Urinary bladder (tissue), 4 donors: ENCODE results near the gene HYOU1. TPM values are rescaled to one million over a fixed set of nuclear protein-coding genes. Genes with fewer than 3 reads are reported as not detected.
"Not testable (repeated sequence)": the region's sequence is repeated elsewhere in the genome, so short reads cannot be mapped to it uniquely, and the experiment has no call there.

ENCODE experiments used
- DNase-seq: peaks from one replicate; pipeline ENCODE4 v3.0.0-alpha.2; 2015; ENCODE audit errors: extremely low spot score
- H3K27ac ChIP-seq: one replicate; pipeline ENCODE4 v1.5.1; 2013; ENCODE audit warnings: low read depth, mild to moderate bottlenecking, moderate library complexity
- H3K36me3 ChIP-seq: one replicate; pipeline ENCODE4 v1.6.1; 2013; ENCODE audit warnings: mild to moderate bottlenecking, moderate library complexity; ENCODE audit not compliant: insufficient read depth
- H3K4me1 ChIP-seq: one replicate; pipeline ENCODE4 v1.6.1; 2013; ENCODE audit warnings: mild to moderate bottlenecking, moderate library complexity; ENCODE audit not compliant: insufficient read depth
- H3K4me3 ChIP-seq: one replicate; pipeline ENCODE4 v1.5.1; 2013; ENCODE audit warnings: low read depth, low read length
- WGBS: extraction: QIAGEN DNeasy Blood & Tissue Kit; methylation state at CpG from one replicate; pipeline ENCODE4 v1.1.7; 2013; 5-methylcytosine and 5-hydroxymethylcytosine counted together
- polyA plus RNA-seq: library from polyadenylated mRNA; stranded (reverse); fragments of 200-250 nt; gene quantifications from one replicate; pipeline ENCODE4 v1.2.3, GENCODE V29; 2013
- total RNA-seq: library from RNA; depleted of rRNA; stranded (reverse); fragments of >200 nt; gene quantifications from one replicate; pipeline ENCODE4 v1.2.3, GENCODE V29; 2014
- donor health status: healthy with polysubstance abuse.
- donor health status: healthy.

Gene HYOU1
- 32.4 TPM for total RNA-seq
- 43.8 TPM for polyA plus RNA-seq

DNA sequence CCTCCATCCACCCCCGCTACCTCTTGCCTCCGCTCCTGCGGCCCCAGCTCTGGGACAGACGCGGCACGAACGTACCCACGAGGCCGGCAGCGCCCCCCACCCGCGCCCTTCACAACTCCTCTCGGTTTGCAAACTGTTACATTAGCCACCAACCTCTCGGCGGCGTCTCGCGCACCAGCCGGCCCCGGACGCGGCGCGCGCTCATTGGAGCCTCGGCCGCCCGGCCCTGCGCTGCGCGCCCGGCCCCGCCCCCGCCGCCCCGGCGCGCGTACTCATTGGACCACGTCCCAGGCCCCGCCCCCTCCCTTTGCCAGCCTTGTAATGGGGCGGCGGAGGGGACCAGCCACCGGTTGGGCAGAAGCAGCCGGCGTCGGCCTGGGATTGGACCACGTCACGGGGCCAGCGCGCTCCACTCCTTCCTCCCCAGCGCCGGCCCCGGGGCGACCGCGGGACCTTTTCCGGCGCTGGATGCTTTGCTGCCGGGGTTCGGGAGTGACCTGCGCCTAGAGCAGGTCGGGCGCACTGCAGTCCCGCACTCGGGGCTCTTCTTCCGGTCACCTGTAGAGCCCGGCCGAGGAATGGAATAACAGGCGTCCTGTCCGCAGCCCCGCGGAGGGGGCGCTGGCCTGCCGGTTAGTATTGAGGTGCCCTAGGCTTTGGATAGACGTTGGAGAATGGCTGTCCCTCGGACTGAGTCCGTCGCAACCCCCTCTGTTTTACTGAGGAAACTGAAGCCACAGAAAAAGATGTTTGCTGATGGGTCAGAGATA is at the start of gene HYOU1:
Gene HYOU1, minus strand, starts transcription at position 206 of the 770 bp plus-strand sequence. CDS start 1,045 bp downstream, outside the sequence.
- WGBS = under 1% methylated on average over 79 of the region's 79 CpGs
- DNase-seq = peak; percentile 91
- Histone ChIP-seq H3K4me3 (peak within 1 kb of the TSS; percentile 92), H3K27ac (peak within 1 kb of the TSS; percentile 84), H3K36me3 (no peaks in the 10 kb centered on the region), H3K4me1 (peaks cover 2% of the 10 kb centered on the region)

DNA sequence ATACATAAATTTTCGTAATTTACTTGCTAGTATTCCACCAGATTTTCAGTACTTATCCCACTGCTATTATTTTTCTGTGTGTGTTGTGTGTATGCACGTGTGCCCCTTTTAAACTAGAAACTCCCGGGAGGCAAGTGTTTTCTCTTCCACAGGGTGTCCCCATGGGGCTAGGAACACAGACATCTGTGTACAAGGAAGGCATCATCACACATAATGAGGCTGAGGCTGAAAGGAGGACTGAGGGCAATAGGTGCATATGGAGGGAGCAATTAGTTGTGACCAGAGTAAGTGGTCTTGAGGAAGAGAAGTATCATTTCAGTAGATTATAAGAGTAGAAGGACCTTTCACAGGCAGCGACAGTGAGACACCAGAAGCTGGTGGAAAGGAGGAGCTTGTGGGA is 46.8 kb upstream of the HYOU1 start:
- Histone ChIP-seq H3K36me3 (no peaks in the 10 kb centered on the region), H3K4me1 (peaks cover 1% of the 10 kb centered on the region), H3K4me3 (no peak overlapping the region), H3K27ac (no peak overlapping the region)
- 47% methylated on average over 4 of the region's 4 CpGs for WGBS
- no peak for DNase-seq

DNA sequence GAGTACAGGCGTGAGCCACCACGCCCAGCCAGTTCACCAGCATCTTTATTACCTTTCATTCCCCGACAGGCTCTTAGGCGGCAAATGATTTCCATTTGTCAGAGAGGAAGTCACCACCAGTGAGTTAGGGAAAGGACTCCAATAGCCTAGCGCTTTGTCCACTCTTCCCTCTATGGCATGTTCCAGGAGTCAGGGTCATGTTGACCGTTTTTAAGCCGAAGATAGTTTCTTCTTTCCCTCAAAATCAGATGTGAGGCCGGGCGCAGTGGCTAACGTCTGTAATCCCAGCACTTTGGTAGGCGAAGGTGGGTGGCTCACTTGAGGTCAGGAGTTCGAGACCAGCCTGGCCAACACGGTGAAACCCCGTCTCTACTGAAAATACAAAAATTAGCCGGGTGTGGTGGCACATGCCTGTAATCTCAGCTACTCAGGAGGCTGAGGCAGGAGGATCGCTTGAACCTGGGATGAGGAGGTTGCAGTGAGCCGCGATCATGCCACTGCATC is 46.2 kb upstream of the HYOU1 start:
- WGBS = 83% methylated on average over 18 of the region's 18 CpGs
- H3K36me3 ChIP-seq, H3K4me1 ChIP-seq, DNase-seq, H3K4me3 ChIP-seq: not testable (repeated sequence)
- peak overlapping the region; percentile 44 for H3K27ac ChIP-seq

DNA sequence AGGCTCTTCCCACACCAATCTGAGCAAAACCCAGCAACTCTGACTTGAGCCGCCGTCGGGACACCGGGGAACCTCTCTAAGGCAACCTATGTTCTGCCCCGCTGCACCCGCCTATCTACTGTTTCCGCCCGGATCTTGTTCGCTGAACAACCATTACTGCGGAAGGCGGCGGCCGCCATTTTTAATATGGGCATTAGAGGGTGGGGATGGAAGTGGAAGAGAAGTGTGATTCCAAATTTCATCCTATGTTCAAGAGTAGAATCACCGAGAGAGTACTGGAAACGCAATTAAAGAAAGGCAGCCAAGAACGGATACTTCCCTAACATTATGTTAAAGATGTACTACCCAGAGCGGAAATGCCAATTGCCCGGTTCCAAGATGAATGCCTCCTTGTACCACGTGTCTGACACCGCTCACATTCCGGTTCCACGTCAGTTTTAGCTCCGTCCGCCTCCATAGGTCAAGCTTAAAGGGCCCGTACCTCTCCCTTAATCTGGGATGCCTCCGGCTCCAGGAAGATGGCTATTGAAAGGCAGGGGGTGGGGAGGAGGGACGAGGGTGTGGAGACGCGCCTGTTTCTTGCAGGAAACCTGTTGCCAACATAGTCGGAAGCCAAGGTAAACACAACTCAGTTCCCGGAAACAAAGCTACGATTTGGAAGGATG is 44.9 kb upstream of the HYOU1 start, which contains the start of gene DPAGT1:
Gene DPAGT1, minus strand, starts transcription at position 95 of the 665 bp plus-strand sequence. CDS start 198 bp downstream, outside the sequence.
- Histone ChIP-seq H3K27ac (peak within 1 kb of the TSS; percentile 87), H3K4me1 (no peaks in the 10 kb centered on the region), H3K36me3 (no peaks in the 10 kb centered on the region), H3K4me3 (peak within 1 kb of the TSS; percentile 76)
- DNase-seq = peak; percentile 94
- WGBS = under 1% methylated on average over 32 of the region's 32 CpGs

- 1% methylated on average over 29 of the region's 29 CpGs for WGBS
- no peaks in the 10 kb centered on the region for H3K36me3 ChIP-seq
- H3K27ac ChIP-seq = peak overlapping the region; percentile 87
- no peak for DNase-seq
- H3K4me1 ChIP-seq = no peaks in the 10 kb centered on the region
- peak overlapping the region; percentile 76 for H3K4me3 ChIP-seq
These were observed 44.2 kb upstream of the HYOU1 start for GRCh38 chr11:119100994-119101758.

DNA sequence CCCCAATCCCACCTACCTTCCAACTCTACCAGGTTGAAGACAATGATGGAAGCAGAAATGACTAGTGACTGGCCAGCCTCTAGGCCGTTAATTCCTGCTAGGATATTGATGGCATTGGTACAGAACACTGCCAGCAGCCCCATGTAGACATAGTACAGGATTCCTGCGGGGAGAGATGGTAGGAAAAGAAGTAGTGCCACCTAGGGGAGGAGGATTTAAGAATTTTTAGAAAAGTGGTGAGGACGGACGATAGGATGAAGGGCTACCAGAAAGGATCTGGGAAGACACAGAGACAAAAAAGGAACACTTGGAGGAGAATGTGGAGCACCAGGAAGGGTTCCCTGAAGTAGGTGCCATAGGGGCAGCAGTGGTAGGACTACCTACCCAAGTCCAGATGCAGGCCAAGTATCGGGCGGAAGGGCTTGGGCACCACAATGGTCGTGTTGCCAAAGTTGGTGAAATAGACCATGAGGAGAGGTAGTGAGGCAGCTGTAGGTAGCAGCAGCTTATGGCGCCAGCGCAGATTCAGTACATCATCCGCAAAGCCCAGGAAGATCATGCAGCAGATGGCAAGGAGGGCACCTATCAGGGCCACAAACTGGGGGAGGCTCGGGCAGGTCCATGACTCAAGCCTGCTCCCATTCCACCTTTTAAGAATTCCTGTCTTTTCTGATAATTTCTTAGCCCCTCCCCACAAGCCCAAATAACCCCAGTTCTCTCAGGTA is 43.4 kb upstream of the HYOU1 start:
- DNase-seq = no peak
- Histone ChIP-seq H3K36me3 (no peaks in the 10 kb centered on the region), H3K4me1 (no peaks in the 10 kb centered on the region), H3K4me3 (peak overlapping the region; percentile 76), H3K27ac (no peak overlapping the region)
- 43% methylated on average over 11 of the region's 11 CpGs for WGBS

DNA sequence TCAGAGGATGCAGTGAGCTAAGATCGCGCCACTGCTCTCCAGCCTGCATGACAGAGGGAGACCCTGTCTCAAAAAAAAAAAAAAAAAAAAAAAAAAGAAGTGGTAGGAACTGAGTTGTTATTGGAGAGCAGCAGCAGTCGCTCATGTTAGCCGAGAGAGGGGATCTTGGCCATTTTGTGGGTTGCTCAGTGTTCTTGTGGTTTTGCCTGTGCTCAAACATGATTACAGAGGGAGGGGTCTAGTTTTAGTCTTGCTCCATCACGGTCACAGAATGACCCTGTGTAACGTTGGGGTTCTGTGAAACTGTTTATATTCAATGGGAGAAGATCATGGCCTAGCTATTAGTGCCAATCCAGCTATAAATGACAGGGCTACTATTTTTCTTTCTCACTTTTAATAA is 42.7 kb upstream of the HYOU1 start:
- H3K36me3 ChIP-seq = no peaks in the 10 kb centered on the region

GRCh38 chr11:119095066-119095880 is 38.3 kb upstream of the HYOU1 start:
- H3K4me1 ChIP-seq = peaks cover 4% of the 10 kb centered on the region
- H3K36me3 ChIP-seq = no peaks in the 10 kb centered on the region
- under 1% methylated on average over 79 of the region's 79 CpGs for WGBS
- H3K4me3 ChIP-seq = peak overlapping the region; percentile 77
- DNase-seq = peak; percentile 99
- peak overlapping the region; percentile 91 for H3K27ac ChIP-seq

More for the DNA sequence above, 42.7 kb upstream of the HYOU1 start:
- WGBS = 74% methylated on average over 6 of the region's 6 CpGs
- DNase-seq = no peak
- Histone ChIP-seq H3K27ac (no peak overlapping the region), H3K4me3 (no peak overlapping the region), H3K4me1 (no peaks in the 10 kb centered on the region)

- WGBS = under 1% methylated on average over 19 of the region's 19 CpGs
- Histone ChIP-seq H3K27ac (peak overlapping the region; percentile 91), H3K36me3 (no peaks in the 10 kb centered on the region), H3K4me3 (peak overlapping the region; percentile 77), H3K4me1 (peaks cover 4% of the 10 kb centered on the region)
- DNase-seq = no peak
These were observed 37.7 kb upstream of the HYOU1 start for GRCh38 chr11:119094816-119095065.

DNA sequence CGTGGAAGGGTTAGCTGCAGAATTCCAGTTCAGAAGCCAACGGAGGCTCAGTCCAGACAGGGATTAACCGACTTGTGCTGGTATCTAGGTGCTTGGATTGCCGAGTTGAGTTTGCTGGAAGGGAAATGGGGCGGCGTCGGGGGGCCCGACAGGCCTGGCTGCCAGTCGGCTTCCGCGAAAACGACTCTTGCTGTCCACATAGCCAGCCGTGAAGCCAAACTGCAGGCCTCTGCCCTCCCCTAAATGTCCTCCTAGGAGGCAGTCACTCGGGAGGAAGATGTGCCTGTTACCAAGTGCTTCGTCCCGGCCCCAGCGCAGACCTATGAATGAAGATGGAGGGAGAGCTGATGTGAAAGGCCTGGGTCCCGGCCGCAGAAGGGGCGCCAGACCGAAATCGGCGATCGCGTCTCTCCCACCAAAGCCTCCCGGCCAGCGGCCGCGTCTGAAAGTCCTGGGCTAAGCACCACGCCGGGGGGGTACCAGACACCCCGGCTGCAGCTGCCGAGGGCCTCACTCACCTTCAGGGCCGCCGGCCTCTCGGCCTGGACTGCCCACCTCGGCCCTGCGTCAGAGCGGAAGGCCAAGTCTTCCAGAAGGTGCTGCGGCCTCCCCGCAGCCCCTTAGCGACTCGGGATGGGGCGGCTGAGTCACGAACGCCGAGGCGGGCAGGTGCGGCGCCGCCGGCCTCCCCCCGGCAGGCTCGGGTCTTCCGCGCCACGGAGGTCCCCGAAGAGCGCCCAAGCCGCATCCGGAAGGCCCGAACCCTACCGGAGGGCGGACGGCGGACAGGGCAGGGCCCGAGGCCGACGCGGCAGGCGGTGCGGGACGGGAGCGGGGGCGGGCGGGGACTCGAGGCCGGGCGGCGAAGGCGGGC is 37.2 kb upstream of the HYOU1 start:
- peaks cover 4% of the 10 kb centered on the region for H3K4me1 ChIP-seq
- under 1% methylated on average over 79 of the region's 81 CpGs for WGBS
- no peaks in the 10 kb centered on the region for H3K36me3 ChIP-seq
- no peak for DNase-seq
- peak overlapping the region; percentile 91 for H3K27ac ChIP-seq
- peak overlapping the region; percentile 77 for H3K4me3 ChIP-seq

GRCh38 chr11:119092880-119093842 is 36.2 kb upstream of the HYOU1 start:
- no peak for DNase-seq
- WGBS = 36% methylated on average over 12 of the region's 12 CpGs
- Histone ChIP-seq H3K4me1 (peaks cover 4% of the 10 kb centered on the region), H3K36me3 (no peaks in the 10 kb centered on the region), H3K27ac (no peak overlapping the region), H3K4me3 (no peak overlapping the region)
